ENCODE measurements around the gene SPTBN4.
"Not testable (repeated sequence)": the region's sequence is repeated elsewhere in the genome, so short reads cannot be mapped to it uniquely, and the experiment has no call there.

SPTBN4 gene

DNA sequence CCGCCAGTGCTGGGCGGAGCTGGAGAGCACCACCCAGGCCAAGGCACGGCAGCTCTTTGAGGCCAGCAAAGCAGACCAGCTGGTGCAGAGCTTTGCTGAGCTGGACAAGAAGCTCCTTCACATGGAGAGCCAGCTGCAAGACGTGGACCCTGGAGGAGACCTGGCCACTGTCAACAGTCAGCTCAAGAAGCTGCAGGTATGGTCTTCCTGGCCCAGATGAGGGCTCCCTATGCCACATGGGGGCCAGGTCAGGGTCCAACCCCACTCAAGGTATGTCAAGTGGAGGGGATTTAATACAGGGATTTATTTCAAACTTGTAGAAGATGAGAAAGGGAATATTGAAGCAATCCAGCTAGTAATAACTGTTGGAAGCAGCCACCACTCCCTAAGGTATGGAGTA lies 67.3 kb downstream of the SPTBN4 start:
- DNase-seq: no peak

DNA sequence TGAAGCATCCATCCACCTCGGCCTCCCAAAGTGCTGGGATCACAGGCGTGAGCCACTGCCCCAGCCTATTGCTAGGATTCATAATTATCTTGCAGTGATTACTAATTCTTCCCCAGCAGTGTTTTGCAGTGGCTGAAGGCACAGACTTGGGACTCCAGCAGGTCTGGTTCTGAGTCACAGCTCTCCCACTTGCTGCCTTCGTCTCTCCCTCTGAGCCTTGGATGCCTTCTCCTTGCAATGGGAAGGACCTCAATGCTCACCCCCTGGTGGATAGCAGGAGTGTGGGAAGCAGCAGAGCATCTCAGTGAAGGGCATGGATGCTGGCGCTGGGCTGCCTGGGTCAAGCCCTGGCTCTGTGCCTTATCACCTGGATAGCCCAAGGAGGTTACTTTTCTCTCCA lies 72.3 kb downstream of the SPTBN4 start:
- no peak for DNase-seq

DNA sequence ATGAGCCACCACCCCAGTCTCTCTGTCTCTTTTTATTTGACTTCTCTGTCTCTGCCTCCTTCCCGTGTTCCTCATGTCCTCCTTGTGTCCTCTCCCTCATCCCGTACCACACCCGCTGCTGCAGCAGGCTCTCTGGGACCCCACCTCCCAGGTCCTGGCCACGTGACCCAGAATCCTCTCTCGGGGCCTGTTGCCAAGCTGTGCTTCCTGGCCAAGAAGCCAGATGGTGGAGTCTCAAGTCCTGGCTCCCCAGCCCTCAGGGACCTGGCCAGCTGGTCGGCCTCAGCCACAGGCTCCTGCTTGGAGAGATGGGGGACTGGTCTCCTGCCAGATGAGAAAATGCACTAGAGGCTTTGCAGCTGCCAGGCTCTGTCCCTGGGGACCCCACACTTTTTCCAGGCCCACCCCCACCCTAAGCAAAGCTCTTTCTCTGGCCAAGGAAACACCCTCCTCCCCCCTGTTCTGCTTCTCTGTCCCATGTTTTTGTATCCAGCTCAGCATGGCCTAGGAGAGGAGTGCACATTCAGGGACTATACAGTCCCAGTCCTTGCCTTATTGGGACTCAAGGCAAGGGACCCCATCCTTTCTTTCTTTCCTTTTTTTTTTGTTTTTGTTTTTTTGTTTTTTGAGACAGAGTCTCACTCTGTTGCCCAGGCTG lies 75.5 kb downstream of the SPTBN4 start:
- DNase-seq: no peak

DNA sequence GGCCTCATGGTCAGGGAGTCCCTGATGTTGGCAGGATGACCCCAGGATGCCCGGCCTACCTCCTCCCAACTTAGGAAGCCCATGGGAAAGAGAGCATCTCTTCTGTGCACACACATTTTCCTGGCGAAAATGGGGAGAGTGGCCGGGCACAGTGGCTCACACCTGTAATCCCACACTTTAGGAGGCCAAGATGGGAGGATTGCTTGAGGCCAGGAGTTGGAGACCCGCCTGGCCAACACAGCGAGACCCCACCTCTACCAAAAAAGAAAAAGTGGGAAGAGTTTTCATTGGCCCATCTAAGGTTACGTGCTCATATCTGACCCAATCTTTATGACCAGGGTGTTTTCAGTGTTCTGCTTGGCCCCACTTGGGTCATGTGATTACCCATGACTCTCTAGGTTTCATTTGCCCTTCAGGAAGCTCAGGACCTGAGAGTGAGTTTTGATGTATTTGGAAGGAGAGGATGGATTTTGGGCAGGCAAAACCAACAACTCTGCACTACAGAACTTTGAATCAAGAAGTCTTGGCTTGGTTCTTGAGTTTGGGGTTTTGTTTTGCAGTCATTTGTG lies 76.3 kb downstream of the SPTBN4 start:
- no peak for DNase-seq

DNA sequence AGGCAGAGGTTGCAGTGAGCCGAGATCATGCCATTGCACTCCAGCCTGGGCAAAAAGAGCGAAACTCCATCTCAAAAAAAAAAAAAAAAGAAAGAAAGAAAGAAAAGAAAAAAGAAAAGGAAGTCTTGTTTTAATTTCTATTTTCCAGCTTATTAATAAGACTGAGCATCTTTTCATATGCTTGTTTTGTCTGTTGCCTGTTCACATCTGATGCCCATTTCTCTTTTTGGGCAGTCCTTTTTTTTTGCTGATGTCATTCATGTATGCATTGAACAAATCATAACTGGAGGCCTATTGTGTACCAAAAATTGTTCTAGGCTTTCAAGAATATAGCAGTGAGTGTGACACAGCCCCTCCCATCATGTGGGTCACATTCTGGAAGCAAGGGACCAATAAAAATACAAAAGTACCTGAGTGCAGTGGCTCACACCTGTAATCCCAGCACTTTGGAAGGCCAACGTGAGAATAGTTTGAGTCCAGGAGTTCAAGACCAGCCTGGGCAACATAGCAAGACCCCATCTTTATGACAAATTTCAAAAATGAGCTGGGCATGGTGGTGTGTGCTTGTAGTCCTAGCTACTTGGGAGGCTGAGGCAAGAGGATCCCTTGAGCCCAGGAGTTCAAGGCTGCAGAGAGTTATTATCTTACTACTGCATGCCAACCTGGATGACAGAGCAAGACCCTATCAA lies 79.5 kb downstream of the SPTBN4 start:
- DNase-seq: not testable (repeated sequence)

DNA sequence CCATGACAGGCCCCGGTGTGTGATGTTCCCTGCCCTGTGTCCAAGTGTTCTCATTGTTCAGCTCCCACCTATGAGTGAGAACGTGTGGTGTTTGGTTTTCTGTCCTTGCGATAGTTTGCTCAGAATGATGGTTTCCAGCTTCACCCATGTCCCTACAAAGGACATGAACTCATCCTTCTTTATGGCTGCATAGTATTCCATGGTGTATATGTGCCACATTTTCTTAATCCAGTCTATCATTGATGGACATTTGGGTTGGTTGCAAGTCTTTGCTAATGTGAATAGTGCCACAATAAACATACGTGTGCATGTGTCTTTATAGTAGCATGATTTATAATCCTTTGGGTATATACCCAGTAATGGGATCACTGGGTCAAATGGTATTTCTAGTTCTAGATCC lies 80.4 kb downstream of the SPTBN4 start:
- not testable (repeated sequence) for DNase-seq

DNA sequence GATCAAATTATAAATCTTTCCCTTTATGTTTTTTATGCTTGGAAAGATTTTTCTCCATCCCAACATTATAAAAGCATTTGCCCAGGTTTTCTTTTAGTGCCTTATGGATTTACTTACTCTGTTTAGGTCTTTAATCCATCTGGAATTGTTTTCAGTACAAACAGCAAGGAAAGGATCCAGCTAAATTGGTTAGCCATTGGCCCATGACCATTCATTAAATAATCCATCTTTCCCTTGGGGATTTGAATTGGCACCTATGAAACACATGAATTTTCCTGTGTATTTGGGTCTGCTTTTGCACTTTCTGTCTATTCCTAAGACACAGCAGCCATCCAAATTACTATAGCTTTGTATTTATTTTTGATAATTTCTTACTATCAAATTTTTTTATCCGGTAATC lies 81.0 kb downstream of the SPTBN4 start:
- DNase-seq: no peak

DNA sequence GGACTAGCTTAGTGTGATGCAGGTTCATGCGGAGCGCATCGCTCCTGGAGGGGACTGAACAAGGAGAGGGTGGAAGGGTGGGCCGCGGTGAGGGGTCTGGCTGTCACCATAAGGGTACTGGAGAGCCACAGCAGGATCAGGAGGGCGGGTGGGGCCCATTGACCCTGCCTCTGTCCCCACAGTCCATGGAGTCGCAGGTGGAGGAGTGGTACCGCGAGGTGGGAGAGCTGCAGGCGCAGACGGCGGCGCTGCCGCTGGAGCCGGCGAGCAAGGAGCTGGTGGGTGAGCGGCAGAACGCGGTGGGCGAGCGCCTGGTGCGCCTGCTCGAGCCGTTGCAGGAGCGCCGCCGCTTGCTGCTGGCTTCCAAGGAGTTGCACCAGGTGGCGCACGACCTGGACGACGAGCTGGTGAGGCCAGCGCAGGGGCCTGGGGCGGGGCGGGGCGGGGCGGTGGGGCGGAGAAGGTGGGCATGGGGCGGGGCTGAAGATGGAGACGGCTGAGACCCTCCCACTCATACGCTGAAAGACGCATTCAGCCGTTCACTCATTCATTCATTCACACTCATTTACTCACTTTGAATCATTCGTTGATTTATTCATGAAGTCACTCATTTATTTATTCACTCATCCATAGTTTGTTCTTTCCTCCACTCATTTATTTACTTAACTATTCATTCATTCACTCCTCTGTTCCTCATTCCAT lies 82.4 kb downstream of the SPTBN4 start:
- DNase-seq: peak; percentile 69

DNA sequence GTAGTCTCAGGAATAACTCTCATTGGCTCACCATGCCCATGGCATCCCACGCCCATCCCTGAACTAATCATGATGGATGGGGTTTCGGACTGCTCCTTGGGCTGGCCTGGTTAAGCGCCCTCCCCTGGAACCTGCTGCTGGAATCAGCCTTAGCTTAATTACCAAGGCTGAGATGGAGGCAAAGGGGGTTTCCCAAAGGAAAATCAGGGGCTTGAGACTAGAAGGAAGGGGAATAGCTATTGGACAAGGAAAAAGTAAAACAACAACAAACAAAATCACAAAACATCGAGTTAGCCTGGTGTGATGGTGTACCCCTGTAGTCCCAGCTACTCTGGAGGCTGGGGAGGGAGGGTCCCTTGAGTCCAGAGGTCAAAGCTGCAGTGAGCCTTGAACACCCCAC lies 84.2 kb downstream of the SPTBN4 start:
- no peak for DNase-seq

DNA sequence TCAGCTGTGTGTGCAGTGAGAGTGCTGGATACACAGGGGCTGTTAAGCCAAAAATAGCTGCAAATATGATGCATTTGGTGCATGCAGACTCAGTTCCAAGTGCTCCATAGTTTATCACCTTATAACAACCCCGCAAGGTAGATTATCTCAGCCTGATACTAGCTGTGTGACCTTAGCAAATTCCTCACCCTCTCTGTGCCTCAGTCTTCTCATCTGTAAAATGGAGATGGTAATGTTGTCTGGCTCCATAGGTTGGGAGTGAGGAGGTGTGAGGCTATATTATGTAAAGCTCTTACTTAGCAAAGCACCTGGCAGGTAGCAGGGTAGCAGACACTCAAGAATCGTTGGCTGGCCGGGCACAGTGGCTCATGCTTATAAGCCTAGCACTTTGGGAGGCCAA lies 86.0 kb downstream of the SPTBN4 start:
- DNase-seq: no peak

DNA sequence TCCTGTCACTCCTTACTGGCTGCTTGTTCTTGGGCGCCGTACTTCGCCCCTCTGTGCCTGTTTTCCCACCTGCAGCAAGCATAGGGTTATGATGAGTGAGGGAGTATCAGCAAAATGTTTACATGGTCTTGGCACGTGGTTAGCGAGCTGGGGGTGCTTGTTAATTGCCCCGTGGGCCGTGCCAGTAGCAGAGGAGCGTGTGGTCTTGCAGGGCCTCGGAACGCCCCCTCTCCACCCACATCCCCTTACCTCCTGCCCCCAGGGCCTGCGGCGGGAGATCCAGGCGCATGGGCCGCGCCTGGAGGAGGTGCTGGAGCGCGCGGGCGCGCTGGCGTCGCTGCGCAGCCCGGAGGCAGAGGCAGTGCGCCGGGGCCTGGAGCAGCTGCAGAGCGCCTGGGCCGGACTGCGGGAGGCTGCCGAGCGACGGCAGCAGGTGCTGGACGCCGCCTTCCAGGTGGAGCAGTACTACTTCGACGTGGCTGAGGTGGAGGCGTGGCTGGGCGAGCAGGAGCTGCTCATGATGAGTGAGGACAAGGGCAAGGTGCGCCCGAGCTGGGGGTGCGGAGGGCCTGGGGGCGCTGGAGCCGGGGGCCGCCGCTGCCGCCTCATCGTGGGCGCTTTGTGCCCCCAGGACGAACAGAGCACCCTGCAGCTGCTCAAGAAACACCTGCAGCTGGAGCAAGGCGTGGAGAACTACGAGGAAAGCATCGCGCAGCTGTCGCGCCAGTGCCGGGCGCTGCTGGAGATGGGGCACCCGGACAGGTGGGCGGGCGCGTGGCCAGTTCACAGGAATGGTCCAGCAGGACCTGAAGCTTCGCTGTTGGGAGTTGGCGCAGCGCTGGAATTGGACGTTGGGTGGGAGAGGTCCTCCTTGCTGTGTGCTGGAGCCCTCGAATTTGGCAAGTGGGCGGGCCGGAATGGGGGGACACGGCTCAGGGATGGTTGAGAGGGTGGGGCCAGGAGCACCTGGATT lies 87.4 kb downstream of the SPTBN4 start:
- no peak for DNase-seq

DNA sequence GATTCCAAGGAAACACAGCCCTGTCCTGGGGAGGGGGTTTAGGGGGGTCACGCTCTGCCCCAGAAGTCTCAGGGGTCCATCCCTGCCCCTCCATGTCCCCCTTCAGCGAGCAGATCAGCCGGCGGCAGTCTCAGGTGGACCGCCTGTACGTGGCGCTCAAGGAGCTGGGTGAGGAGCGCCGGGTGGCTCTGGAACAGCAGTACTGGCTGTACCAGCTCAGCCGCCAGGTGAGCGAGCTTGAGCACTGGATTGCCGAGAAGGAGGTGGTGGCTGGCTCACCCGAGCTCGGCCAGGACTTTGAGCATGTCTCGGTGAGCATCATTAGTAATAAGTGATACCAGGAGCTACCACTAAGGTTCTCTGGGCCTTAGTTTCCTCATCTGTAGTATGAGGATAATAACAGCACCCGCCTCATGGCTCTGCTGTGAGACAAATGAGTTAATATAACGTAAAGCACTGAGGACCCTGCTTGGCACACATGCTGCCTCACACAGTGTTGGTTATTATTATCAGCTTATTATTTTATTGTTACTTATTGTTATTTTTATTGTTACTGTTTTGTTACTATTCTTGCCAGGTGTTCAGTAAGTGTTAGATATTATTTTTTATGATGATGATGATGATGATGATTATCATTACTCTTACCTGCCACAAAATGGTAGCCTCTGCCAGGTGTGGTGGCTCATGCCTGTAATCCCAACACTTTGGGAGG lies 89.3 kb downstream of the SPTBN4 start:
- DNase-seq: no peak

DNA sequence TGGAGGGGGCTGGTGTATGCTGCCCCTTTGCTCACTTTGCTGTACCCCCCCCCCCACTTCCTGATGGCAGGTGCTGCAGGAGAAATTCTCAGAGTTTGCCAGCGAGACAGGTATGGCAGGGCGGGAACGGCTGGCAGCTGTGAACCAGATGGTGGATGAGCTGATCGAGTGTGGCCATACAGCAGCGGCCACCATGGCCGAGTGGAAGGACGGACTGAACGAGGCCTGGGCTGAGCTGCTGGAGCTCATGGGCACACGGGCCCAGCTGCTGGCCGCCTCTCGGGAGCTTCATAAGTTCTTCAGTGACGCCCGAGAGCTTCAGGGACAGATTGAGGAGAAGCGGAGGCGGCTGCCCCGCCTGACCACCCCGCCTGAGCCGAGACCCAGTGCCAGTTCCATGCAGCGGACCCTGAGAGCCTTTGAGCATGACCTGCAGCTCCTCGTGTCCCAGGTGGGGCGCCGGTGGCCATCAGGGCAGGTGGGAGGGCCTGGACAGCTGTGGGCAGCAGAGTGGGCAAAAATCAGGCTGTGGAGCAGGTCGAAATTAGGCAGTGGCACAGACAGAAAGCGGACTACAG lies 90.2 kb downstream of the SPTBN4 start:
- no peak for DNase-seq

DNA sequence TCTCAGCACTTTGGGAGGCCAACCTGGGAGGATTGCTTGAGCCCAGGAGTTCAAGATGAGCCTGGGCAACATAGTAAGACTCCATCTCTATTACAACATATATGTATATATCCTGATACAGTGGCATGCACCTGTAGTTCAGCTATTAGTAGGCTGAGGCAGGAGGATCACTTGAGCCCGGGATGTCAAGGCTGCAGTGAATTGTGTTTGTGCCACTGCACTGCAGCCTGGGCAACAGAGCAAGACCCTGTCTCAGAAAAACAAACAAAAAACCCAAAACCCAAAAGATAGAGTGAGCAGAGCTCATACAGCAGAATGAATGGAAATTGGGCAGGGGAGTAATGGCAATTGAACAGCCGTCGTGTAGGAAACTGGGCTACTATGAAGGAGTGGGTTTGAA lies 92.6 kb downstream of the SPTBN4 start:
- DNase-seq: no peak

DNA sequence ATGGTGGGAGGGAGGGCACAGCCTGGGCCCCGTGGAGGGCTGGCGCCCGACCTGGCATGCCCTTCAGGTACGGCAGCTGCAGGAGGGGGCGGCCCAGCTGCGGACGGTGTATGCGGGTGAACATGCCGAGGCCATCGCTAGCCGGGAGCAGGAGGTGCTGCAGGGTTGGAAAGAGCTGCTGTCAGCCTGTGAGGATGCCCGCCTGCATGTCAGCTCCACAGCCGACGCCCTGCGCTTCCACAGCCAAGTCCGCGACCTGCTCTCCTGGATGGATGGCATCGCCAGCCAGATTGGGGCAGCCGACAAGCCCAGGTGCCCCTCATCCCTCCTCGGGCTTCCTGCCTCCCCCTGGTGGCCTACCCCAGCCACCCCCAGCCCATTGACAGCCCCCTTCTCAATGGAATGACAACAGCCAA lies 93.3 kb downstream of the SPTBN4 start:
- DNase-seq: no peak

DNA sequence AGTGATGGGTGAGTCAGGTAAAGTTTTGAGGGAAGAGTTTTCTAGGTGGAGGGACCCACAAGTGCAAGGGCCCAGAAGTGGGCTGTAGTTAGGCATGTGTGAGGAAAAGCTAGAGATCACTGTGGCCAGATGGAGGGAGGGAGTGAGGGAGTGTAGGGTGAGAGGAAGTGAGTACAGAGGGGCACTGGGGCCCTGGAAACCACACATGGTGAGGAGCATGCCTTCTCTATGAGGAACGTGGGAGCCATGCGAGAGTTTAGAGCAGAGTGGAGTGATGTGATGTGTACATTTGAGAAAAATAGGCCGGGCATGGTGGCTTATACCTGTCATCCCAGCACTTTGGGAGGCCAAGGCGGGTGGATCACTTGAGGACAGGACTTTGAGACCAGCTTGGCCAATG lies 95.1 kb downstream of the SPTBN4 start:
- DNase-seq: no peak

DNA sequence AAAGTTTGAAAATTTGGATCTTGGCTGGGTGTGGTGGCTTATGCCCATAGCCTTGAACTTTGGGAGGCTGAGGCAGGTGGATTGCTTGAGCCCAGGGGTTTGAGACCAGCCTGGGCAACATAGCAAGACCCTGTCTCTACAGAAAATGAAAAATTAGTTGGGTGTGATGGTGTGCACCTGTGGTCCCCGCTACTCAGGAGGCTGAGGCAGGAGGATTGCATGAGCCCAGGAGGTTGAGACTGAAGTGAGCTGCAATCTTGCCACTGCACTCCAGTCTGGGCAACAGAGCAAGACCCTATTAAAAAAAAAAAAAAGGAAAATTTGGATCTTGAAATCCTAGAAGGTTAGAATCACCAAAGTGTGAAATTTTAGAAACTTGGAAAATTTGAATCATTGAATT lies 97.7 kb downstream of the SPTBN4 start:
- not testable (repeated sequence) for DNase-seq

DNA sequence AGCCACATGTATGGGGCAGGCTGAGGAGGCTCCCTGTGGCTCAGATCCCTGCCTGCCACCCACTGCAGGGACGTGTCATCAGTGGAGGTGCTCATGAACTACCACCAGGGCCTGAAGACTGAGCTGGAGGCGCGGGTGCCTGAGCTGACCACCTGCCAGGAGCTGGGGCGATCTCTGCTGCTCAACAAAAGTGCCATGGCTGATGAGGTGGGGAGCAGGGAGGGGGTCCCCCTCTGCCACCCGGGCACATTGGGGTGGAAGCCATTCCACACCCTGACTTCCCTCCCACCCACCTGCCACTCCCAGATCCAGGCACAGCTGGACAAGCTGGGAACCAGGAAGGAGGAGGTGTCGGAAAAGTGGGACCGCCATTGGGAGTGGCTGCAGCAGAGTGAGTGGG lies 98.6 kb downstream of the SPTBN4 start:
- DNase-seq: no peak

DNA sequence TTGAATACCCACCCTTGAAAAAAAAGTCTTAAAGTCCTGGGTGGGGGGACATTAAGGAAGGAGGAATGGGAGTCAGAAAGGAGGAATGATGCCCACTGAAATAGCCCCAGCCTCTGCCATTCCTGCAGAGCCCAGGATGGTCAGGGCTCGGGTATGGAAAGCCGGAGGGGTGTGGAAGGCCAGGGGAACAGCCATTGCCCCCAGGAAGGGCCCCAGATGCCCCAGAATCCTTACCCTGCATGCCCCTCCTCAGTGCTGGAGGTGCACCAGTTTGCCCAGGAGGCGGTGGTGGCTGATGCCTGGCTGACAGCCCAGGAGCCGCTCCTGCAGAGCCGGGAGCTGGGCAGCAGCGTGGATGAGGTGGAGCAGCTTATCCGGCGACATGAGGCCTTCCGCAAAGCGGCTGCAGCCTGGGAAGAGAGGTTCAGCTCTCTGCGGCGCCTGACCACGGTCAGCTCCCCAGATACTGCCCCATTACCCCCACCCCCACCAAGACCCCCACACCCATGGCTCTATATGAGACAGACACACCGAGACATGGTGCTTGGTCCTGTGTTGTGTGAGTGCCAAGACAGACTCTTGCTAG lies 99.2 kb downstream of the SPTBN4 start:
- no peak for DNase-seq

DNA sequence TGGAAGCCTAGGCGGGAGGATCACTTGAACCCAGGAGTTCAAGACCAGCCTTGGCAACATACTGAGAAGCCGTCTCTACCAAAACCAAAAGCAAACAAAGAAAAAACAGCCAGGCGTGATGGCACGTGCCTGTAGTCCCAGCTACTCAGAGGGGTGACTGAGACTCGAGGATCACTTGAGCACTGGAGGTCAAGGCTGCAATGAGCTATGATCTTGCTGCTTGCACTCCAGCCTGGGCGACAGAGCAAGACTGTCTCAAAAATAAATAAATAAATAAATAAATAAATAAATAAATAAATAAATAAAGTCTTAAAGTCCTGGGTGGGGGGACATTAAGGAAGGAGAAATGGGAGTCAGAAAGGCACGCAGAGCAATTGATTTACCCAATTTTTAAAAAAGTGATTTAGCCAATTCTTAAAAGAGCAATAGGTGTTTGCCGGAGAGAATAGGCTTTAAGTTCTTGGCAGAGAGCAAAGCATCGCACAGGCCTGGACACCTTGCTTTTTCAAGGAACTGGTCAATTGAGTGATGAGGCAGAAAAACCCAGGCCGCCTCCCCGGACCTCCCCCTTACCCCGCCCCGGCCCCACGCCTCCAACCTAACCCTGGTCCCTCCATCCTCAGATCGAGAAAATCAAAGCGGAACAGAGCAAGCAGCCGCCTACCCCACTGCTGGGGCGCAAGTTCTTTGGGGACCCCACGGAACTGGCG lies 100.4 kb downstream of the SPTBN4 start:
- no peak for DNase-seq
